ENCODE measurements around the gene ZNF750. TPM values are rescaled to one million over a fixed set of nuclear protein-coding genes. Genes with fewer than 3 reads are reported as not detected.

The ZNF750 gene
- total and polyA plus RNA-seq, 2 donors (not counting 3 experiments of a cell fraction or from before 2014, with no cell fraction given): 0.15 to 0.80 TPM

- Histone ChIP-seq H3K4me3 (replicated peaks in 1 of 3; ENCODE audit: insufficient read depth in 1 of 3, low read depth in 1 of 3, low read length in 3 of 3) (no peak overlapping the region), H3K9me1 (replicated peaks; ENCODE audit: control insufficient read depth, extremely low read depth, insufficient read depth, low read length) (no peaks in the 10 kb centered on the region), H3K27me3 (ENCODE audit: control insufficient read depth in 2 of 2, insufficient read depth in 2 of 2, low read length in 2 of 2) (no peaks in the 10 kb centered on the region), H3K9ac (replicated peaks; ENCODE audit: extremely low read depth, insufficient read depth, low read length) (no peak overlapping the region), H2AFZ (ENCODE audit: low read depth, low read length) (no peak overlapping the region), H3K9me3 (replicated peaks; ENCODE audit: control insufficient read depth, insufficient read depth, low read length) (no peaks in the 10 kb centered on the region), H3K79me2 (ENCODE audit: control insufficient read depth, insufficient read depth, low read length) (no peaks in the 10 kb centered on the region), H3K4me2 (ENCODE audit: insufficient read depth, low read length) (no peak overlapping the region), H4K20me1 (replicated peaks; ENCODE audit: control insufficient read depth, extremely low read depth, insufficient read depth, low read length) (no peaks in the 10 kb centered on the region), H3K4me1 (ENCODE audit: control insufficient read depth, extremely low read depth, insufficient read depth, low read length) (no peaks in the 10 kb centered on the region), H3K36me3 (ENCODE audit: control insufficient read depth in 2 of 2, extremely low read depth in 1 of 2, insufficient read depth in 2 of 2, low read length in 2 of 2) (peaks cover 0 to 4% of the 10 kb centered on the region in 2 experiments), H3K27ac (ENCODE audit: insufficient read depth, low read depth, low read length) (no peak overlapping the region)
- FAIRE-seq (no peak), DNase-seq (ENCODE audit: low read depth, low spot score) (no peak)
- BruUV-seq (replicated peaks): no TSS peak
- TF ChIP-seq MYC (IDR thresholded peaks at IDR 0.05; ENCODE audit: low read depth, low read length): no peak
- no peak for TF ChIP-seq POLR2A (IDR thresholded peaks at IDR 0.05; ENCODE audit: low read depth, low read length)
- TF ChIP-seq JUN (IDR thresholded peaks at IDR 0.05; ENCODE audit: borderline replicate concordance, insufficient read depth, insufficient read length, low read depth): no peak
- no peak for TF ChIP-seq FOS (IDR thresholded peaks at IDR 0.05; ENCODE audit: borderline replicate concordance, insufficient read depth, low read length)
- TF ChIP-seq, protein P1, sequence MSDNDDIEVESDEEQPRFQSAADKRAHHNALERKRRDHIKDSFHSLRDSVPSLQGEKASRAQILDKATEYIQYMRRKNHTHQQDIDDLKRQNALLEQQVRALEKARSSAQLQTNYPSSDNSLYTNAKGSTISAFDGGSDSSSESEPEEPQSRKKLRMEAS (IDR thresholded peaks at IDR 0.05; ENCODE audit: insufficient read depth, insufficient read length): no peak
- no peak for TF ChIP-seq EZH2 (IDR thresholded peaks at IDR 0.05; ENCODE audit: borderline replicate concordance, low read depth, low read length, severe bottlenecking)
- no peak for TF ChIP-seq POLR2AphosphoS5 (IDR thresholded peaks at IDR 0.05; ENCODE audit: insufficient read depth, low read depth, low read length)
- no peak for TF ChIP-seq CTCF (IDR thresholded peaks at IDR 0.05; ENCODE audit: extremely low read depth in 1 of 2, insufficient read depth in 1 of 2, low read depth in 1 of 2, low read length in 2 of 2)
- TF ChIP-seq GATA2 (IDR thresholded peaks at IDR 0.05; ENCODE audit: insufficient read depth, insufficient read length, low read depth, low read length): no peak
- ChIA-PET POLR2A (no interaction called here), CTCF (no interaction called here)
- dilution Hi-C loops (cut with MboI; ENCODE audit: extremely low pct_ligation_motif_present, low sequenced_read_pairs) (no loop called here), intact Hi-C loops (cut with micrococcal nuclease) (no loop called here)
Measured at GRCh38 chr17:82826956-82827355, 12.9 kb downstream of the ZNF750 start.
